ENCODE measurements around the gene MYH14.

- TF ChIP-seq CTCF (conservative IDR thresholded peaks at IDR 0.05) = no peak
- TF ChIP-seq ZFX (IDR thresholded peaks at IDR 0.05) = no peak
These were observed 27.5 kb upstream of the MYH14 start for GRCh38 chr19:50175924-50176323.
